Measurements from ENCODE around the gene C20orf202.
A peak's percentile ranks its signal among the peaks of the same experiment; 100 is the strongest.

Gene C20orf202

GRCh38 chr20:1184638-1185315 lies 18.5 kb upstream of the C20orf202 start, which contains the start of gene TMEM74B:
TSS of gene TMEM74B (minus strand) at chr20:1184981. CDS start at chr20:1183801, 1,180 bp downstream.
- no peak for DNase-seq

DNA sequence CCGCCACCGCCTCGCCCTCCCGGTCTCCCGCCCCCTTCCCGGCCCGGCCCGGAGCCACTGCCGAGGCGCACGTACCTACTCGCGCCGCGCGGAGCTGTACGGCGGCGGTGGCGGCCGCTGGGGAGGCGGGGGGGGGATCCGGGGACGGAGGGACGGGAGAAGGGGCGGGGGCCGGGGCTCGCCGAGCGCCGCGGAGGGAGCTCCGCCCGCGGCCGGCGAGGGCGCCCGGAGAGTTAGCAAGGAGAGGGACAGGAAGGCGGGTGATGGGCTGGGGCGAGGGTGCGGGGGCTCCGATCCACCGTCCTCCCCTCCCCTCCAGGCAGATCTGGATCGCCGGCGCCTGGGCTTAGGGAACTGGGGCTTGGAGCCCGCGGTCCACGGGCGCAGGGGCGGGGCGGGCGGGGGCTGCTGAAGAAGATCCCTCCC lies 17.9 kb upstream of the C20orf202 start:
- DNase-seq, result no peak

DNA sequence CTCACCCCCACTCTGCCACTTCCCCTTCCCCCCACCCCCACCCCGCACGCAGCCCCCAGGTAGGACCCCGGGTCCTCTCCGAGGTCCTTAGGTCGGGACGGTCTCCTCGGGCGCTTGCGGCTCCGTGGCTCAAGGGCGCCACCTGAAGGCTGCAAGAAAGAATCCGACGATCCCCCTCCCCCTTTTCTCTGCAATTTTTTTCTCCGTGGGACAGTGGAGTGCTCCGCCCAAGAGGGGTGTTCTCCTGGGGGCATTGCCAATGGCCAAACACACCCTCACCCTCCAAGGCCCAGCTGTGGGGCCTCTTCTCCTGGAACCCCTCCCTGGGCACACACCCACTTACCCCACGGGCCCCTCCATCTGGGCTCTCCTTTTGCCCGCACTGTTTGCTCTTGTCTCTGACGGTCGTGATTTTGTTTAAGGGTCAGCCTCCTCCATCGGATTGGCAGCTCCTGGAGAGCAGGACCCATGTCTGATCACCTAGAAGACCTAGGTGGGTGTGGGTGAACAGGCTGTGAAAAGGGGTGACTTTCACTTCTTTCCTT lies 17.4 kb upstream of the C20orf202 start:
- DNase-seq, result peak; percentile 42

DNA sequence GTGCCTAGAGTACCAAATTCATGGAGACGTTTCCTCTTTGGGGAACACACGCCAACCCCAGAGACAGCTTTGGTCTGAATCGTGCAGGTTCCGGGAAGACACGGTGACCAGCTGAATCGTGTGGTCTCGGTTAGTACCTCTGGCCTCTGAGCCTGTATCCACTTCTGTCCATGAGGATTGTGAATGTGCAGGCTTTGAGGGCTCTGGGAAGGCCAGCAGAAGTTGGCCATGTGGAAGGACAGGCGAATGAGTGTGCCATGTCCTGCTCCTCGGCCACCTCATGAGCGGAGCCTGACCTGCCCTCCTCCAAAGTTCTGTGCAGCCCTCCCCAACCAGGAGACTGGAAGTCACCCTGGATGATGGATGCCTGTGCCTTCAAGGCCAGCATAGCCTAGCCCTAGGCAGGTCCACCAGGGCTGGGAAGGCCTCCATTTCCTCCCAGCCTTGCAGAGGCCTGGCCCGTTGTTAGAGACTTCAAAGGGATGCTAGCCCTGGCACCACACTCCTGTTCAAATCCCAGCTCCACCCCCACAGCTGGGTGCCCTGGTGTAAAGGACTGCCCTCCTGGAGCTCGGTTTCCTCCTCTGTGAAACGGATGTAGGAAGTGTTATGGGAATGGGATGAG lies 16.8 kb upstream of the C20orf202 start:
- no peak for DNase-seq

DNA sequence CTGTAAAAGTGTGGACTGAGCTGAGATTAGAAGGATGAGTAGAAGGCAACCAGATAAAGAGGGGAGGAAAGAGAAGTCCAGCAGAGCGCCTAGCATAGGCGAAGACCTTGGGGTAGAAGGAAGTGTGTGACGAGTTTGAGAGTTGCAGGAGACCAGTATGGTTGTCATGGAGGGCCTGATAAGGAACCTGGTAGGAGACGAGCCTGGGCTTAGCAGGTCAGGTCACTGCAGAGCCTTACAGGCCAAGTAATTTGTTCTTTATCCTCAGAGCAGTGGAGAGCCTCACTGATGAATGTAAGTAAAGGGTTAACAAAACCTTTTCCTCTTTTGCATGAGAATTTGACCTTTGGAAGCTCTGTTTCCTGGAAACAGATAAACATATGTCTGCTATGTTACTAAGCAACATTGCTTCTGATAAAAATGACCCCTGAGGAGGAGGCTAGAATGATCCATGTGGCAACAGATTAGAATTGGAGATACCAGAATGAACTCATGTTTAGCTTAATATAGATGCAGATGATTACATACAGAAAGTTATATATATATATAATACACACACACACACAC lies 15.6 kb upstream of the C20orf202 start:
- DNase-seq, result peak; percentile 9

DNA sequence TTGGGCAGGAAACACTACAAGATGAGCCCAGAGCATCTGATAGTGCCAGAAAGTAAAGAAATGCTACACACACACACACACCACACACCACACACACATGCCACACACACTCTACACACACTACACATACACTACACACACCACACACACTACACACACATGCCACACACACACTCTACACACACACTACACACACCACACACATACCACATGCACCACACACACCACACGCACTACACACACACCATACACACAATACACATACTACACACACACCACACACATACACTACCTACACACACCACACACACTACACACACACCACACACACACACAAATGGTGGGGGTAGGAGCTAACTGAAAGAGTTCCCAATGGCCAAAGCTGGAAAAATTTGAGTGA lies 14.9 kb upstream of the C20orf202 start:
- DNase-seq, result no peak

DNA sequence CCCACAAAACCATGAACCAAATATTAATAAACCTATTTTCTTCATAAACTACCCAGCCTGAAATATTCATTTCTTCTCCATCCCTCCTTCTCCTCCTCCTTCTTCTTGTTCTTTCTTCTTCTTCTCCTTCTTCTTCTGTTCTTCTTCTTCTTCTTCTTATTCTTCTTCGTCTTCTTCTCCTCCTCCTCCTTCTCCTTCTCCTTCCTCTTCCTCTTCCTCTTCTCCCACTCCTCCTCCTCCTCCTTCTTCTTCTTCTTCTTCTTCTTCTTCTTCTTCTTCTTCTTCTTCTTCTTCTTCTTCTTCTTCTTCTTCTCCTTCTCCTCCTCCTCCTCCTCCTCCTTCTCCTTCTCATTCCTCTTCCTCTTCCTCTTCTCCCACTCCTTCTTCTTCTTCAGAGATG lies 13.4 kb upstream of the C20orf202 start:
- no peak for DNase-seq

GRCh38 chr20:1190847-1191246 lies 12.4 kb upstream of the C20orf202 start:
- DNase-seq, result no peak

DNA sequence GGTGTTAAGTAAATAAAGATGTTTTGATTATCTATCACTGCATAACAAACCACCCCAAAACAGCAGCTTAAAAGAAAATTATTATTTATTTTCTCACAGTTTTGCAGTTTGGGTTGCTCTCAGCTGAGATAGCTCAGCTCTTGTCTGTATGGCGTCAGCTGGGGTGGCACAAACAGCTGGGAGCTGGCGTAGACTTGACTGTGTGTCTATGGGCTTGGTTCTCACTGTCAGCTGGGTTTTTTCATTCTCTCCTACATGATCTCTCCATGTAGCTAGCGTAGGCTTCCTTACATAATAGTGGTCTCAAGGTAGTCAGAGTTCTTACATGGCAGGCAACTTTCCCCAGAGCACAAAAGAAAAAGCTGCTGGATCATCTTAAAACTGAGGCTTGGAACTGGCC lies 12.0 kb upstream of the C20orf202 start:
- no peak for DNase-seq

GRCh38 chr20:1195226-1195625 lies 8.0 kb upstream of the C20orf202 start:
- DNase-seq, result no peak

DNA sequence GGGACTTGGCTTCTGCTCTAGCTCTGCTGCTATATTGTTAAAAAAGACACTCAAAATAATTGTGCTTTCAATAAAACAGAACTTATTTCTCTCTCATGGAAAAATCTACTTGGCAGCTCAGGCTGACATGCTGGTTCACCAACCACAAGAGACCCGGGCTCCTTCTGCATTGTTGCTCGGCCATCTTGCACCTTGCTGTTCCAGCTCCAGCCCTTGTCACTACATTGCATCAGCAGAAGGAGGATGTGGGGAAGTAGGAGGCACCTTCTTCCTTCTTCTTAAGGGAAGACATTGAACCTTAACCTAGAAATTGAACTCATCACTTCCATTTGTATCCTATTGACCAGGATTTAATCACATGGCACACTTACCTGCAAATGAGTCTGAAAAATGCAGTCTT lies 6.6 kb upstream of the C20orf202 start:
- DNase-seq, result no peak

- no peak for DNase-seq
Measured at GRCh38 chr20:1197801-1198200, 5.5 kb upstream of the C20orf202 start.

- no peak for DNase-seq
Measured at GRCh38 chr20:1198751-1199150, 4.5 kb upstream of the C20orf202 start.

DNA sequence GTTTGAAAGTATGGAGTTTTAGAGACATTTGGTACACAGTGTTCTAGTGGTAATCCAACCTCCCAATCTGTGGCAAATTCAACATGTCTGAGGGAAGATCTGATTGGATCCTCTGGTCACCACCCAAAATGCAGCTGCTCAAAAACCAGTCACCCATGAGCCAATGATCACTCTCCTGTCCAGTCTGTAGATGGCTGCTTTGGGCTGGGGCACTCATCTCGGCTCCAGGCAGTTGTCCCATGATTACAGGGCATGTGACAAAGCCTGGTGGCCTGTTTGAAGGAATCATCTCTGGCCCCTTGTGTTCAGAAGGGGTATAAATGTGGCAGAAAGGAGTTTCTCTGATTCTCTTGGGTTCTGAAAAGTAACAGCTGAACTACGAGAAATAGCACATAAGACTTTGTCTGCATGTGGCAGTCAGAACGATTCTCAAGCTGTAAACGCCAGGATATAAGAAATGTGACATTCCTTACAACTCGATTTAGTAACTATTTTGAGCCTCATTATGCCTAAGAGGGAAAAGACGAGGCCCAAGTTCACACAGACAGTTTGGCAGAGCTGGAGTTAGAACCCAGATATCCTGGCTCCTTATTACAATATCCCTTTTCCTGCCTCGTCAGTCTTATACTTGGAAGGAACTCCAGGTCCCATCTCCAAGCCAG lies 3.9 kb upstream of the C20orf202 start:
- no peak for DNase-seq

DNA sequence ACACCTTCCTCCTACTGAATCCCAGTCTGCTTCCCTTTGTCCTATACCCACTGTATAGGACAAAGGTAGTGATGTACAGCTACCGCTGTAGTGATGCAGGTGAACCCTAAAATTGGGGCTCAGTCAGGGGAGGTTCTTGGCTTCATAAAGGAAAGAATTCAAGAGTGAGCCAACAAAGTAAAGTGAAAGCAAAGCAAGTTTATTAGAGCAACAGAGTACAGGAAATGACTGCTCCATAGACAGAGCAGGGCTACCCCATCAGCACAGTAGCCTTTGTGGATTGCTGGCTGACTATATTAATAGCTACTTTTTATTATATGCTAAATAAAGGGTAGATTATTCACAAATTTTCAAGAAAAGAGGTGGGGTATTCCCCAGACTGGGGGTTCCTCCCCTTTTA lies 3.3 kb upstream of the C20orf202 start:
- no peak for DNase-seq

DNA sequence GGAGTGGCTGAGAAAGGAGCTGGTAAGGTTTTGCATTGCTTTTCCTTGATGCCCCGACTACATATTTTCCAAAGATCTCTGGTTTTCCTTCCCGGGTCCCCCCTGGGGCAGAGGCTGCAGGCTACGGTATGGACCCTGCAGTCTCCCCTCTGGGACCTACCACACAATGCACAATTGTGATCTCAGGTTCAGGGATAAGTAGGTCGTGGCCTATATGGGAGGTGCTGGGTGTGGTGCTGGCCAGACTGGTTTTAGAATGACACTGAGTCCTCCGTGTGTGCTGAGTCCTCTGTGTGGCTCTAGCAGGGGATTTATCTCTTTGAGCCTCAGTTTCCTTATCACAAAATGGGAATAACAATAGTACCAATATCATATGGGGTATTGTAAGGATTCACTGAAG lies 376 bp downstream of the C20orf202 start:
- no peak for DNase-seq

GRCh38 chr20:1204113-1204512 lies 859 bp downstream of the C20orf202 start:
- no peak for DNase-seq

- no peak for DNase-seq
Measured at GRCh38 chr20:1204576-1204975, 1.3 kb downstream of the C20orf202 start.

DNA sequence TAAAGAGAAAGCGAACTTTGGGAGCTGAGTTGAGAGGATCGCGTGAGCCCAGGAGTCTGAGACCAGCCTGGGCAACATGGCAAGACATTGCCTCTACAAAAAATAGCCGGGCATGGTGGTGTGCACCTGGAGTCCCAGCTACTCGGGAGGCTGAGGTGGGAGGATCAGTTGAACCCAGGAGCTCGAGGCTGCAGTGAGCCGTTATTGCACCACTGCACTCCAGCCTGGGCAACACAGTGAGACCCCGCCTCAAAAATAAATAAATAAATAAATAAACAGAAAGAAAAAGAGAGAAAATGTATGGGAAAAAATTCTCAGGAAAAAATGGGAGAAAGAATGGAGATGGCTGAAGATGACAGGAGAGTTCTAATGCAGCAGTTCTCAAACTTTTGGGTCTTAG lies 2.5 kb downstream of the C20orf202 start:
- no peak for DNase-seq

- no peak for DNase-seq
Measured at GRCh38 chr20:1206366-1207148, 3.3 kb downstream of the C20orf202 start.

DNA sequence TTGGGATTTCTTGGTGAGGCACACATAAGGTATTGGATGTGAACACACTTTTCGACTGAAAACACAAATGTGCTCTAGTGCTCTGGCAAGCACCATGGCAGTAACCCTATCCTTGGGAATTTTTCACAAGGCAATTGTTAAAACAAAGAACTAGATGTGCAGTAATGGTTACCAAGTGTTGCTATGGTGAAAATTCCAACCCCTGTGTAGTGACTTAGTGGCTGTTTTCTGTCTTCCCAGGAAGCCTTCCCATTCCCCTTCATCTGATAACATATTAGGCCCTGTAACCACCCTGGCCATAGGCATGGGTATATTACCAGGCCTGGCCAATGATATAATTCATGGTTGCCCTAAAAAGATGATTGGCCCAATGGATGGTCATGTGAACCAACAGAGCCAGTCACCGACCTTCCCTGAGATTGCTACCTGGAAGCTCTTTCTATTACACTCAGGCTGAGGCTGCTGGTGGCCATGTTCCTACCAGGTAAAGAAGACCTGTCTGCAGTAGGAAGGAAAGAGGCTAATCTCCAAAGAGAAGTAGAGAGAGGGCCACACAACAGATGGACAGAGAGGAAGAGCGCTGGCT lies 4.1 kb downstream of the C20orf202 start:
- DNase-seq, result no peak

Measured in NCI-H2029 (cell line).